Tibial nerve (tissue), 4 donors: ENCODE results near the gene COL4A6.

Experiments
- EP300 ChIP-seq, 2 donors: sonication (generic); formaldehyde crosslinking; IDR thresholded peaks; one replicate each; pipeline ENCODE4 v1.6.1; 2017; ENCODE audit warnings: antibody characterized with exemption in 2 of 2, mild to moderate bottlenecking in 1 of 2
- POLR2A ChIP-seq, 2 donors: fragments of 450-650 bp; IDR thresholded peaks; one replicate each; pipeline ENCODE4 v1.6.1; 2017; ENCODE audit warnings: antibody characterized with exemption in 2 of 2, mild to moderate bottlenecking in 2 of 2, moderate library complexity in 2 of 2
- TF ChIP-seq, protein P1 (sequence below), 5 experiments: fragments of 200-600 bp in 3 of 5; fragments of 450-650 bp in 2 of 5; sonication (generic) in 3 of 5; IDR thresholded peaks; one replicate each; pipeline ENCODE4 v1.5.1; 2016 to 2019; ENCODE audit warnings: antibody characterized with exemption in 5 of 5, mild to moderate bottlenecking in 3 of 5, moderate library complexity in 2 of 5

DNA sequence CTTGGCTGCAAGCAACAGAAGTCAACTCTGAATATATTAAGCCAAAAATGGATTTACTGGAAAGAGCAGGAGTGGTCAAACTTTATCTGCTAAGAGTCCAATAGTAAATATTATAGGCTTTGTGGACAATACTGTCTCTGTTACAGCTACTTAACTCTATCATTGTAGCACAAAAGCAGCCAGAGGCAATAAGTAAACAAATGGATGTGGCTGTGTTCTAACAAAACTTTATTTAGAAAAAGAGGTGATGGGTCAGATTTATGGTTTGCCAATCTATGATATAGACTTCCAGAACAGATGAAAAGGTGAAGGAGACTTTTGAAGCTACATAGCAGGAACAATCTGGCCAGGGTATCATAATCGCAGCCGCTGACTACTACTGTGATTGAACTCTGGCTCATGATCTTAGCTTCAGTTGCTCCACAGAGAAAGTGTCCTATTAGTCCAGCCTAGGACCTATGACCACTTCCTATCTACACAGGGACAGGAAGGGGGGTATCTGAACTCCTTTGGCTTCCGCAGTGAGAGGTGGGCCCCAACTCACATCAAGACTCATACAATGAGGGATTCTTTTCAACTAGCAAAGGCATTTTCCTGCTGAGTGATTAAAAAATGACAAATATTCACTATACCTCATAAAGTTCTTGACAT lies 191.8 kb downstream of the COL4A6 start:
- no peak for TF ChIP-seq POLR2A (IDR thresholded peaks at IDR 0.05)
- TF ChIP-seq, protein P1, sequence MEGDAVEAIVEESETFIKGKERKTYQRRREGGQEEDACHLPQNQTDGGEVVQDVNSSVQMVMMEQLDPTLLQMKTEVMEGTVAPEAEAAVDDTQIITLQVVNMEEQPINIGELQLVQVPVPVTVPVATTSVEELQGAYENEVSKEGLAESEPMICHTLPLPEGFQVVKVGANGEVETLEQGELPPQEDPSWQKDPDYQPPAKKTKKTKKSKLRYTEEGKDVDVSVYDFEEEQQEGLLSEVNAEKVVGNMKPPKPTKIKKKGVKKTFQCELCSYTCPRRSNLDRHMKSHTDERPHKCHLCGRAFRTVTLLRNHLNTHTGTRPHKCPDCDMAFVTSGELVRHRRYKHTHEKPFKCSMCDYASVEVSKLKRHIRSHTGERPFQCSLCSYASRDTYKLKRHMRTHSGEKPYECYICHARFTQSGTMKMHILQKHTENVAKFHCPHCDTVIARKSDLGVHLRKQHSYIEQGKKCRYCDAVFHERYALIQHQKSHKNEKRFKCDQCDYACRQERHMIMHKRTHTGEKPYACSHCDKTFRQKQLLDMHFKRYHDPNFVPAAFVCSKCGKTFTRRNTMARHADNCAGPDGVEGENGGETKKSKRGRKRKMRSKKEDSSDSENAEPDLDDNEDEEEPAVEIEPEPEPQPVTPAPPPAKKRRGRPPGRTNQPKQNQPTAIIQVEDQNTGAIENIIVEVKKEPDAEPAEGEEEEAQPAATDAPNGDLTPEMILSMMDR (IDR thresholded peaks at IDR 0.05), result no peak
- TF ChIP-seq EP300 (IDR thresholded peaks at IDR 0.05), result no peak
